GM21737 (cell line): ENCODE measurements around the gene NR2F1.

Experiments used
- ATAC-seq: cut with Tn5 transposase; IDR thresholded peaks from one replicate; pipeline ENCODE4 v1.9.1; 2021; ENCODE audit warnings: mild to moderate bottlenecking, moderate library complexity; ENCODE audit not compliant: unreplicated experiment

NR2F1 gene

DNA sequence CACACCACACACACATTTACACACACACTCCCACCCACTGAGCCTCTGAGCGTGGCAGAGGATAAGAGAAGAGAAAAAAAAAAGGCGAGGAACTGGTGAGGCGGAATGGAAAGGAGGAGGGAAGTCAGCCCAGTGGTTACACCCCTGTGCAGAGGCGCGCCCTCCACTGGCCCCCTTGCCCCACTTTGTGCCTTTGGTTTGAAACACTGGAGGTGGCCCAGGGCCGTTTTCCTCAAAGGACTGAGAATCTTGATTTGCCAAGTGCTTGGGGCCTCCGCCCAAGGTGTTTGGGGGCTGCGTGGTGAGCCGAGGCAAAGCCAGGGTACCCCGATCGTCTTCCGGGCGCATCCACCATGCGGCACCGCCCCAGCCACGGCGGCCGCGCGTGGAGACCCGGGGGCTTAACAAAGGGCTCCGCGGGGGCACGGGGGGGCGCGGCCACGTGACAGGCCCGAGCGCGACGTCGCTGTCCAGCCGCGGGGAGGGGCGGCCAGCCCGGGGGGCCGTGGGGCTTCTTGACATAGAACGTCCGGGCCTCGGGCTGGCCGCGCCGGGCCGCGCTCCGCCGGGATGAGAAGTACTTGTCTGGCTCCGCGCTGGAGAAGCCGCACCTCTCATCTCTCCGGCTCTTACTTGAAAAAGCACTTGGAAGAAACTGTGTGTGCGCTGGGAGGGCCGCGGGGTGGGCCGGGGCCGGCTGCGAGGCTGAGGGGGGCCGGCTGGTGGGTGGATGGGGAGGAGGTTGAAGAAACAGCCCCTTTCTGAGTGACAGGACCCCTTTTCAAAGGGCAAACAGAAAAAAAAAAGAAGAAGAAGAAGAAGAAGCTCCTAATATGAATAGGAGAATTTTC, 21.0 kb downstream of the NR2F1 start:
- no peak for ATAC-seq

GRCh38 chr5:93604644-93605515, 21.9 kb downstream of the NR2F1 start:
- ATAC-seq: no peak

DNA sequence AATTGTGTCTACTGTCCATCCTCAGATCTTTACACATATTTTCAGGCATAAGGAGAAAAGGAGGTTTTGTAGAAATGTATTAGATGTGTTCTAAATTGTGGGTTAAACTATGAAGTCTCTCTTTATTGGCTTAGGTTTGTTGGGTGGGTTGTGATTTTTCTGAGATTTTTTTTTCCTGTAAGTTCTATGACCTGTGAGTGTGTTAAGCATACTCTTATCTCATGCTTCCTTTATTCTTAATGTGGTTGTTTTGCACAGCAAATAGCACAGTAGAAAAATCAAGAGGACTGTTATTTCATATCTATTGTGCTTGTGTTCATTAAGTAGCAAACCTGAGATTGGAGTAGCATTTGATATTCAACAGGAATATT, 23.3 kb downstream of the NR2F1 start:
- no peak for ATAC-seq

- ATAC-seq: no peak
Observed at GRCh38 chr5:93607367-93608258, 24.6 kb downstream of the NR2F1 start.

DNA sequence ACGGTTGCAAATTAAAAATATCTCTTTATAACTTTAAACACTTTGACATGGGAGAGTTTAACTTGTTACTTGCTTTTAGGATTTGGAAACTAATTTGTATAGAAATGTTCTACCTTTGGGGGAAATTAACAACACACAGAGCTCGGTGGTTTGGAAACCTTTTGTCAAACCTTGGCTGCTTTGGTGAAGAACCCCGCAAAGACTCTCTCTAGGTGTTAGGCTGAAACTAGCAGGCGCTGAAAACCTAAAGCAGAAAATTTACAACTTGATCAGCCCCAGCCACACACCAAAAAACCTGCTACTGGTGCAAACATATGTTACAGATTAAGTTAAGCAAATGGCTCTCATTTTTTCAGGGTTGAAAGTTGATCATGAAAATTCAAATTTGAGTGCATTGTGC, 25.8 kb downstream of the NR2F1 start:
- no peak for ATAC-seq

- ATAC-seq: no peak
Observed at GRCh38 chr5:93609762-93610161, 26.7 kb downstream of the NR2F1 start.

DNA sequence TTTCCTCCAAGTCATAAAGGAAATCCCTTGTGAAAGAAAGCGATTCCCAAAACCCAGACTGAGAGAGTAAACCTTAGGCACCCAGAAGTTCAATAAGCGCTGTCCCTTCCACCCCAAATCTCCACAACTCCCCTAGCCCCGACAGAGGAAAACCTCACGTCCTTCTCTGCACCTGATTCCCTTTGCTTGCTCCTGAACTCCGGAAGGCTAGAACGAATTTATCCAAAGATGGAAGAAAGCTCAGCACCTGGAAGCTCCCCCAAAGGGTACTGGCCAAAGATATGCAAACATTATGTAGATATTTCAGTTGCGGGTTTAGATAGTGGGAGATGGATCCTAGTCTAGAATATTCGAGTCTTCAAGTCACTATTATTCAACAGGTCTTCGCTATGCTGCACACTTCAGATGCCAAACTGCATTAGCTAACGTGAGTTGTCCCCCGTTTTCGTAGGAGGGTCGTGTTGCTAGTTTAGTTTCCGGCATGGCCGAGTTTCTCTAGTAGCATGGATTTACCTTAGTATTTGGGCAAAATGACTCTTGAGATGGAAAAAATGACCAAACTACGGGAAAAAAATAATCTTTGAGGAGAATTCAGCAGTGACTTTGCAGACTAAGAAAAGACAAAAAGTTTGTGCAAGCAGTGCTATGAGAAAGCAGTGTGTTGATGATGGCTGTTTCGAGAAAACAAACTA, 27.7 kb downstream of the NR2F1 start:
- no peak for ATAC-seq

GRCh38 chr5:93611273-93611975, 28.4 kb downstream of the NR2F1 start:
- ATAC-seq: no peak

DNA sequence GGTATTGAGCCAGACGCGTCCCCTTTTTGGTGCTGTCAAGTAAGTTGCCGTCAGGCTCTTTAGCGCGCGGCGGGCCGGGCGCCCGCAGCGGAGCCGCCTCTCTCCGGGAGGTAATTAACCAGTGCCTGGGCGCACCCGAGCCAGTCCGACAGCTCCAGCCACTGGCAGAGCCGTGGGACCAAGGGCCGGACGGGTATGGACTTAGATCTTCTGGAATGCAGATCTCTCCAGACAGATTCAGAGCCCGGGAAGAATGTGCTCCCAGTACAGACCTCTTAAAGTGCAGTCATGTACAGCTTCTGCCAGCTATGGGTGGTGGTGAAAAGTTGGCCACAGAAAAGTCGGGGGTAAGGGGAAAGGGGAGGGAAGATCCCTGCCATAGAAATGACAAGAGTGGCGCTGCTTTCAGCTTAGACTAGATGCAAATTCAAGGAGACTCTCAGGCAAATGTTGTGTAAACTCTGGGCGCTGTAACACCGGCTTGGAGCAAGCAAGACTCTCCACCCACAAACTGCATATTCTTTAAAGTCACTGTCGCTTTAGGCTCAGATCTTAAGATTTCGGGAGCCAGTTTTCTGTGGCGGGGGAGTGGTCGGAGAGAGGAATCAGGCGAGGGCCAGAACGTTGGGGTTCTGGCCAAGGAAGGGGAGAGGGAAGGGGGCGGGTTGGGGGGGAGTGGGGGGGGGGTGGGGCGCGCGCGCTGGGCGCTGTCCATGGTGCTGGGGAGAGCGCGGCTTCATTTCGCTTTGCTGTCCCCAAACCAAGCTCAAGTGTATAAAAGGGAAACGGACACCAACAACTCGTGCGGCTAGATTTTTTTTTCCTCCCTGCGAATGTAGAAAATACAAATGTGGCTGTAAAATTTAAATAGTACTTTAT, 29.2 kb downstream of the NR2F1 start:
- no peak for ATAC-seq

DNA sequence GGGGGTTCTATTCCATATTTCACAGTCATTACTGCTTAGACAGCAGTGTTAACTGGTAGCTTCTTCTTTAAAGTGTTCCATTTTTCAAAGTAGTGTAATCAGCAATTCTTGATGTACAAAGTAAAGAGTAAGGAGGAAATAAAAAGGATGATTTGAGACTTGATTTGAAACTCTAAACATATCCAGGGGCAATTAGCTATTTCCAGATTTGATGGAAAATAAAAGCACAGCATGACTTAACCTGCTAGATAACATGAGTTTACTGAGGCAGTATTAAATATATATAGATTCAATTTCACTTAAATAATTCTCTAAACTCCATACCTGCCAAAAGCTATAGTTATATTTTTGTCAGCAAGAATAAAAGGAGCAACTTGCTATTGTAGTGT, 29.8 kb downstream of the NR2F1 start:
- no peak for ATAC-seq

- ATAC-seq: no peak
Observed at GRCh38 chr5:93616538-93617174, 33.6 kb downstream of the NR2F1 start.

- ATAC-seq: peak; percentile 98
Observed at GRCh38 chr5:93620487-93621326, 37.7 kb downstream of the NR2F1 start.

DNA sequence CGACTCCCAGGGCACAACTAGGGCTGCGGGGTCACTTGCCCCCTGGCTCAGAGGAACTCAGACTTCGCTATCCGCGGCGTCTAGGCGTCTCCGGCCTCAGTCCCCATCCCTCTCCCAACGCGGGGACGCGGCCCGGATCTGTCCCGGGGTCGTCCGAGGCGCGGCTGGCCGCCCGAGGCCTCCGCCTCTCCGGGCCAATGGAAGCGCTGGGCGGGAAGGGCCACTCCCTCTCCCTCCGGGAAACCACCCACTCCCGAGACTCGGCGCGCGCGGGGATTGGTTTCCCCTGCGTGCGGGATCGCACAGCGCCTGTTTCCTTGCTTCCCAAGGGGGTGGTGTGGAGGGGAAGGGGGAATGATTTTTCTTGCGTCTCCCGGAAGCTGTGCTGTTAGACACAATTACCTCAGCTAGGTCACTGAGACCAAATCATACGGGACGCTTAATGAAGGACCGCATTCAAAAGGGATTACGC, 38.3 kb downstream of the NR2F1 start:
- ATAC-seq: peak; percentile 11

GRCh38 chr5:93622240-93622885, 39.3 kb downstream of the NR2F1 start:
- no peak for ATAC-seq

GRCh38 chr5:93623153-93623552, 40.1 kb downstream of the NR2F1 start:
- ATAC-seq: no peak

GRCh38 chr5:93626801-93627200, 43.8 kb downstream of the NR2F1 start:
- ATAC-seq: no peak

DNA sequence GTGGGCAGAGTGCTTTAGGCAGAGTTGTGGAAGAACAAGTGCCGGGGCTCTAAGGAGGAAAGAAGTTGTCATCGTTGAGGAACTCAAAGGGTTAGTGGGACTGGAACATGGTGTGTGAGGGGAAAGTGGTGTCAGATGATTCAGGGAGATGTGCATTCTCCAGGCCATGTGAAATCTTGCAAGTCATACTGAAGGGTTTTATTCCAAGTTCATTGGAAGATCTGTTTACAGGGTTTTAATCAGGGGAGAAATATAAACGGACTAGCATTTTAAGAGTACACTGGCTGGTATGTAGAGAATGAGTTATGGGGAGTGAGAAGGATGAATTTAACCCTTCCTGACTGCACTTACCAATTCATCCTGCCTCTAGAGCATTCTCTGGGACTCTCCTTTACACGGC, 49.3 kb downstream of the NR2F1 start:
- ATAC-seq: no peak
